Stimulated activated CD4-positive, alpha-beta T cell treated with anti-CD3 and anti-CD28 coated beads, TNF-alpha, amount 100 ng/mL, for 1 hour (primary cell): ENCODE data around the gene SLC5A10.
"Not testable (repeated sequence)": the region's sequence is repeated elsewhere in the genome, so short reads cannot be mapped to it uniquely, and the experiment has no call there.

Experiments
- DNase-seq, 3 donors: peaks; one replicate each; pipeline ENCODE4 v3.0.0-alpha.2; 2020; ENCODE audit warnings: low read depth in 3 of 3, low spot score in 1 of 3

Gene SLC5A10

GRCh38 chr17:18951941-18952842 is at the start of gene SLC5A10:
TSS of gene SLC5A10 (plus strand) at chr17:18952165. CDS start at chr17:18952206, 41 bp downstream.
- DNase-seq: no peak

- no peak for DNase-seq
These were observed 47.5 kb upstream of the SLC5A10 start for GRCh38 chr17:18904482-18904881.

GRCh38 chr17:18905226-18905625 is 46.7 kb upstream of the SLC5A10 start:
- no peak for DNase-seq

- no peak for DNase-seq
These were observed 41.6 kb upstream of the SLC5A10 start for GRCh38 chr17:18910326-18910725.

- DNase-seq: no peak
These were observed 41.1 kb upstream of the SLC5A10 start for GRCh38 chr17:18910881-18911280.

GRCh38 chr17:18916816-18917500 is 35.0 kb upstream of the SLC5A10 start:
- DNase-seq: no peak

GRCh38 chr17:18917506-18918032 is 34.4 kb upstream of the SLC5A10 start:
- no peak for DNase-seq

- DNase-seq: no peak
These were observed 32.0 kb upstream of the SLC5A10 start for GRCh38 chr17:18919963-18920362.

- no peak for DNase-seq
These were observed 31.0 kb upstream of the SLC5A10 start for GRCh38 chr17:18920911-18921441.

DNA sequence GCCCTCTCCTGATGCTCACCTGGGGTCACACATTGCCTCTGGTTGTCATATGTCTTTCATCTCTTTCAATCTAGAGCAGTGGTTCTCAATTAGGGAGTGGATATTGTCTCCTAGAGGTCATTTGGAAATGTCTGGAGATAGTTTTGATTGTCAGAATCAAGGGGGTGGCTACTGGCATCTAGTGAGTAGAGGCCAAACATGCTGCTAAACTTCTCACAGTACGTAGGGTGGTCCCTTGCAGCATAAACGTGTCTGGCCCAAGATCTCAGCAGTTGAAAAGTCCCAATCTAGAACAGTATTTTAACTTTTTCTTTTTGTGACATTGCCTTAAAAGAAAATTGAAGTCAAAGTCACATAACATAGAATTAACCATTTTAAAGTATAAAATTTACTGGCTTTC is 30.5 kb upstream of the SLC5A10 start:
- DNase-seq: no peak

- DNase-seq: no peak
These were observed 30.0 kb upstream of the SLC5A10 start for GRCh38 chr17:18921912-18922451.

GRCh38 chr17:18922596-18922995 is 29.4 kb upstream of the SLC5A10 start:
- DNase-seq: not testable (repeated sequence)

GRCh38 chr17:18925187-18925586 is 26.8 kb upstream of the SLC5A10 start:
- no peak for DNase-seq

DNA sequence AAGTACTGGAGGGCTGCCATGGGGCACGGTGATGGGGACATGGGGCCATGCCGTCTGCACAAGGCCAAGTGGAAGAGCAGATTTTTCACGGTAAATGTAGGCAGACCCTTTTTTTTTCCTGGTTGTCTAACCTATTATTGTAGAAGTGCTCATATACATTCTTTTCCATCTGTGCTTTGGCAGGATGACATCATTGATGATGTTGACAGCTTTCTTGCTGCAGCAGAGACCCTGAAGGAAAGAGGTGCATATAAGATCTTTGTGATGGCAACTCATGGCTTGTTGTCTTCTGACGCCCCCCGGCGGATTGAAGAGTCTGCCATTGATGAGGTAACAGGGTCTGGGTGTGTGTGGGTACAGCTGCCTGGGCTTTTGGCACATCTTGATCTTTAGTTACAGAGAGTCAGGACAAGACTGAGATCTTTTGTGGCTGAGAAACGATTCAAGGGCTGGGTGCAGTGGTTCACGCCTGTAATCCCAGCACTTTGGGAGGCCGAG is 23.3 kb upstream of the SLC5A10 start:
- DNase-seq: no peak

DNA sequence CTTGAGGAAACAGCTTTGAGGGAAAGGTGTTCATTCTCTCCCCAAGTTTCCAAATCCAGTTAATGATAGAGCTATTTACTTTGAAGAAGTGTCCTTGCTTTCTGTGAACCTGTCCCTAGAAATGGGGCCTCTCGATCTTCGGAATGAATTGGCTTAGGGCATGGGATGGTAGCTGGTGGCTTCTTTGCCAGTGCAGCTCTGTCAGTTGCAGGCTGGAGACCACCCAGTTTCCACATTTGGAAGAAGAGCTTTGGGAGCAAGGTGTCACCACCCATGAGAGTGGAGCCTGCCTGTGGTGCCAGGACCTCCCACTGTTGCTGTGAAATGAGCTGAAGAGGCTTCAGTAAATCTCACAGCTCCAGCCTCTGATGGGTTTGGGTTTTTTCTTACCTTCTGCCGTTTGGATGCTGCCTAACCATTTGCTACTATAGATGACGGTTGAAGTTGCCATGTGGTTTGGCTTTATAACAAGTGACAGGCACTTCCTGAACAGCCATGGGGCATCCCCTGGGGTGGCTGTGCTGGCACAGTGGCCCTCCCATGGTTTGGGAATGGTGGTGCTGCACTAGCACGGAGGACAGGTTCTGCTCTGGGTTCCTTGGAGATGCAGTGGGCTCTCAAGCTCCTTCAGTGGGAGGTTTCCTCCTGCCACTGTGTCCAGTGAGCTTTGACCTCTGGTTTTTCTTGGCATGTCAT is 19.5 kb upstream of the SLC5A10 start:
- no peak for DNase-seq

- DNase-seq: no peak
These were observed 18.6 kb upstream of the SLC5A10 start for GRCh38 chr17:18933102-18934058.

DNA sequence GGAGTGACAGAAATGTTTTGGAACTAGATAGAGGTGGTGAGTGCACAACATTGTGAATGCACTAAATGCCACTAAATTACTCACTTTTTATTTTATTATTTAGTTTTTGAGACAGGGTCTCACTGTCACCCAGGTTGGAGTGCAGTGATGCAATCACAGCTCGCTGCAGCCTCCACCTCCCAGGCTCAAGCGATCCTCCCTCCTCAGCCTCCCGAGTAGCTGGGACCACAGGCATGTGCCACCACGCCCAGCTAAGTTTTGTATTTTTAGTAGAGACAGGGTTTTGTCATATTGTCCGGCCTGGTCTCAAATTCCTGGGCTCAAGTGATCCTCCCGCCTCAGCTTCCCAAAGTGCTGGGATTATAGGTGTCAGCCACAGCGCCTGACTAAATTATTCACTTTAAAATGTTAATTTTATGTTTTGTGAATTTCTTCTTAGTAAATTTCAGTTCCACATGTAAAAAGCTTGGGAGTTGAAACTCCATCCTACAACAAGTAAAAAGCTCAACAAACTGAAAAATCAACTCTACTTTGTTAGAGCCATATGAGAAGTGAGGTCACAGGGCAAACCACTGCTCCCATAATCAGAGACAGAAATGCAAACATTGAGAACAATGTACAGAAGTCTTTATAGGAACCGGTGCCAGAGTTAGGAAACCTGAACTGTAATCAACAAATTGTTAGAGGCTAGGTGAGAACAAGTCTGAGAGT is 13.8 kb upstream of the SLC5A10 start:
- no peak for DNase-seq

GRCh38 chr17:18938692-18939023 is 13.3 kb upstream of the SLC5A10 start:
- no peak for DNase-seq

DNA sequence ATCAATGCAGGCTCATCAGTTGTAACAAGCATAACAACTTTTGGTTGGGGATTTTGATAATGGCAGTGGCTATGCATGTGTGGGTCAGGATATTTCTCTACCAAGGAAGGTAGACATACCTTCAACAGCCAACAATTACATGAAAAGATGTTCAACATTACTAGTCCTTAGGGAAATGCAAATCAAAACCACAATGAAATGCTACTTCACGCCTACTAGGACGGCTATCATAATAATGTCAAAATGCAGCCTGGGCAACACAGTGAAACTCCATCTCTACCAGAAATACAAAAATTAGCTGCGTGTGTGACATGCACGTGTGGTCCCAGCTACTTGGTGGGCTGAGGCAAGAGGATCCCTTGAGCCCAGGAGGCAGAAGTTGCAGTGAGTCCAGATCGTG is 7.3 kb upstream of the SLC5A10 start:
- no peak for DNase-seq
